NOMO-1 treated with DMSO at 0.1 percent for 48 hours (cell line): ENCODE data around the gene DSG2.

ENCODE experiments used
- DNase-seq: peaks from one replicate; lab custom pipeline; 2025; ENCODE audit not compliant: unreplicated experiment; lab: John Stamatoyannopoulos, UW

DSG2 gene

DNA sequence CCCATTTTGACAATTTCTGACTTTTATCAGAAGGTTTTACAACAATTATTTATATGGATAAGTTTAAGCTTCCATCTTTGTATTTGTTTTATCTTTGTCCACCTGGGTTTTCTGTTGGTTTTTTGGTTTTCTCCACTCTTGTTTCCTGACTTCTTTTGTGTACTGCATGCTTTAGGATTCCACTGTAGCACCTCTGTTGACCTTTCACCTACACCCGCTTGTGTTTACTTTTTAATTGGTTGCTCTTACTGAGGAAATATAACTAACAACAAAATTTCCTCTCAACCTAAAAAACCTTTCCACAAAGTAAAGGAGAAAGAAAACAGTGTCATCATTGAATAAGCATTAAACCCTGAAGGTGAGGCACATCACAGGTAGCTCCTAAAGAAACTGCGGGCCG lies 53.9 kb downstream of the DSG2 start:
- no peak for DNase-seq

DNA sequence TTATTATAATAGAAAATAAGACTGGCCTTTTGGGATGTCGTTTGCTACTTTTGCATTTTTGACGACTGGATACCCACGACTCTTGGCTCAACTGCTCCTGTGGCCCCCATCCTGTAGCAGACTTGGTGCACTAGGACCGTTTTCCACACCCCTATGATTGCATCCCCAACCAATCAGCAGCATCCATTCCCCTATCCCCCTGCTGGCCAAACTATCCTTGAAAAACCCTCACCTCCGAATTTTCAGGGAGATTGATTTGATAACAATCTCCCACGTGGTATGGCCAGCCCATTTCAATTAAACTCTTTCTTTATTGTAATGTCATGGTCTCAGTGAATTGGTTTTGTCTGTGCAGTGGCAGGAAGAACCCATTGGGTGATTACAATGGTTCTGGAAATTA lies 55.8 kb downstream of the DSG2 start:
- DNase-seq = peak; percentile 4

- no peak for DNase-seq
These were observed 56.8 kb downstream of the DSG2 start for GRCh38 chr18:31554776-31555175.

- DNase-seq = peak; percentile 72
These were observed 58.2 kb downstream of the DSG2 start for GRCh38 chr18:31555971-31556747.

DNA sequence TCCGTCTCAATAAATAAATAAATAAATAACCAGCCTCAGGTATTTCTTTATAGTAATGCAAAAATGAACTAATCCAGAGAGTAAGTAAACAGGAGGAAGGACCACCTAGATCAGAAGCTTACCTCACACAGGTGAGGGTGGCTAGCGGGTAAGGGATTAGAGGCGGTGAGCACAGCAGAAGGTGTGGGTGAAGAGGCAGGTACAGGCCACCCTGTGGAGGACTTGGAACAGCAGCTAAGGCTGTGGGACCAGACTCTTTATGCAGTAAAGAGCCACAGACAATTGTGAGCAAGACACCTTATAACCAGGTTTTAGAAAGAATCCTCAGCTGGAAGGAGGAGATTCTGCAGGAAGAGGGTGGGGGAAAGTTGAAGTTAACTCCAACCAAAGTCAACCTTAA lies 59.5 kb downstream of the DSG2 start:
- DNase-seq = no peak

DNA sequence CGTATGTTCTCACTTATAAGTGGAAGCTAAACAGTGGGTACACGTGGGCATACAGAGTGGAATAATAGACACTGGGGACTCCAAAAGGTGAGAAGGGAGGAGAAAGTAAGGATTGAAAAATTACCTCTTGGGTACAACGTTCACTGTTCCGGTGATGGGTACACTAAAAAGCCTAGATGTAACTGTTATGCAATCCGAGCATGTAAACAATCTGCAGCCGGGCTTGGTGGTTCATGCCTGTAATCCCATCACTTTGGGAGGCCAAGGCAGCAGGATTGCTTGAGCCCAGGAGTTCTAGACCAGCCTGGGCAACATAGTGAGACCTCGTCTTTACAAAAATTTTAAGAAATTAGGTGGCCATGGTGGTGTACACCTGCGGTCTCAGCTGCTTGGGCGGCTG lies 60.6 kb downstream of the DSG2 start:
- no peak for DNase-seq

GRCh38 chr18:31562726-31563125 lies 64.7 kb downstream of the DSG2 start:
- no peak for DNase-seq

DNA sequence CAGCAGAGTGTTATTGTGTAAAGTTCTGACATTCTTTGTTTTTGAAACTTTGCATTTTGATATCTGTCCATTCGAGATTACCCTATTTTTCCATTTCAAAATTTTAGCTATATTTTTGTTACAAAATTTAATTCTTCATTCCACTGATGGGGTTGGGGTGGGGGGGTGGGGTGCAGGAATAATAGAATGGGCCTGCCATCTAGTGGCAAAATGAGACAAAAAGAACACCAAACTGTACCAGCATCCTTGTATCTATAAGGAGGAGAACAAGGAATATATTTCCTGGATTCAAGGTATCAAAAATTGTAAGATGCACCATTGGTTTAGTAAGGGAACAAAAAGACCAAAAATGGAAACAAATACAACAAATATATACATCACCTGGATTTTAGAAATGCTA lies 65.8 kb downstream of the DSG2 start:
- no peak for DNase-seq

DNA sequence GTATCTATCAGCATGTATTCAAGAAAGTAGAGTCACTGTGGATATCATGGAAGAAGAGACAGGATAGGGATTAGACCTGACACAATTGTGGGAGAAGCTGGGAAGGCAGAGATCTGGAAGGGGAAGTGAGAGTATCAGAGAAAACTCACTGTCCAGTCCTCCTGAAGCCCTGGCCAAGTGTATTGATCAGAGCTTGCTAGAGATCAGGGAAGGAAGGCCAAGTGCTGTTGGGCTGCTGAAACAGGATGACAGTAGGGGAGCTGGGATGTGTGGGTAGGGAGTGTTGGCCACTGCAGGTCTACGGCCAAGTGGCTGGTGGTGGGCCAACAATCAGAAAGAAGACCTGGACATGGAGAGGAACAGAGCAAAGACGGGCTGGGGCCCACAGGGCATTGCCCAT lies 67.4 kb downstream of the DSG2 start:
- no peak for DNase-seq

GRCh38 chr18:31565782-31566512 lies 68.0 kb downstream of the DSG2 start:
- DNase-seq = no peak

DNA sequence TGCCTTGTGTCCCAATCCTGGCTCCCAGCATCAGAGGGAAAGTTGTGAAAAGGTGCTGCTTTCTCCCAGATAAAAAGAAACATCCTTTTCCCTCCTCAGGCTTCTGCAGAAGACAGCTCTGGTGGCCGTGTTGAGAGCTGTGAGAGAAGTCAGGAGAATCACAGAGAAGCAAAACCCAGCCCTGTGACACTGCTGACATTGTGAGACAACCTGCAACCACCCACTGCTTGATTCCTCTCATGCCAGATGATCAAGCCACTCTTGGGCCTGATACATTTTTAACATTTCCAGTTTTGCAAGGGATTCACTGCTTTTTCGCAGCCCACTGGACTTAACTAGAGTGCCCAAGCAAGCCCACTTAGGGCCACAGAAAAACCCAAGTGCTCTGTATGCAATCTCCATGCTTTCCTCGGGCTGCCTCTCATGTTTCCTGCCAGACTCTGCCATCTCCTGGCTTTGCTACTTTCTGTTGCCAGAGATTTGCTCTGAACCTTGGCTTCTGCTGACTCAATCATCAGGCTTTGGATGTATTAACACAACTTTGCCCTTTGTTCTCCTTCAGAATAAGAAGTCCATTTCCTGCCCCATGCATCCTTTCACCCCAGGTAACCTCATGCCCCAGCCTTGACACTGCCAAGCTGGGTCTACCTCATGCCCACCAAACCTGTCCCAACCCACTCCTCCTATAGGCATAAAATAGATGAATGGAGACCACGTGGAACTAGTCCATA lies 68.8 kb downstream of the DSG2 start:
- DNase-seq = no peak

DNA sequence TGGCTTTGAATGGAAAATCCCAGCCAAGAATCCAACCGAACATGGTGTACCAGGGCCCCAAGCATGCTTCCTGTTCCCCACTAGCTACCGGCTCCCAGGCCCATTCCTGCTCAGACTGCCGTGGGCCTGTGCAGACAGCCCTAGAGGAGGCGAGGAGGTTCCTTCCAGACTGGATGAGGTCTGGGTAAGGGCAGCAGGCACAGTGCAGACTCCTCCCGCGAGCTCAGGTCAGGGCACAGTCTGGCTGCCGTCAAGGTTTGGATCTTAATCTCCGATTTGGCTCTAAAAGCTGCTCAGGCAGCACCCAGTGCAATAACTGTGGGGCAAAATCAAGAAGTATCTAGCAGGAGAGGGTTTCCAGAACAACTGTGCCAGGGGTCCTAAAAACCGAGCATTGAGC lies 74.4 kb downstream of the DSG2 start:
- DNase-seq = no peak

DNA sequence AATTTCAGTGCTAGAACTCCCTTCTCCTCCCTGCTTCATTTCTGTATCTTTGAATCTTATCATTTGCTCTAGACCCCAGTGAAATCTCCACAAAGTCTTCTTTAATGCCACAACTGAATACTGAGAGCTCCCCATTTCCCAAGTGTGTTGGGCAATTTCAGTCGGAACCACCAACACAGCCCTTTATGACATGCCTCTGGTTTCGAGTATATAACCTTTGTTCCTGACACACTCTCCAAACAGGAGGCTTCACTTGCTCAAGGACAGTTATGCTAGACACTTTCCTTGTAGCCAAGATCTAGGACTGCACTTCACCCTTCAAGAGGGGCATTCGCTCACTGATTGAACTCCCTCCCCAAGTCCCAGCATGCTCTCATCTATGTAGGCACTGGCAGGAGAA lies 75.1 kb downstream of the DSG2 start:
- DNase-seq = no peak

GRCh38 chr18:31574359-31574758 lies 76.4 kb downstream of the DSG2 start:
- peak; percentile 73 for DNase-seq

GRCh38 chr18:31575515-31576257 lies 77.7 kb downstream of the DSG2 start:
- DNase-seq = no peak

DNA sequence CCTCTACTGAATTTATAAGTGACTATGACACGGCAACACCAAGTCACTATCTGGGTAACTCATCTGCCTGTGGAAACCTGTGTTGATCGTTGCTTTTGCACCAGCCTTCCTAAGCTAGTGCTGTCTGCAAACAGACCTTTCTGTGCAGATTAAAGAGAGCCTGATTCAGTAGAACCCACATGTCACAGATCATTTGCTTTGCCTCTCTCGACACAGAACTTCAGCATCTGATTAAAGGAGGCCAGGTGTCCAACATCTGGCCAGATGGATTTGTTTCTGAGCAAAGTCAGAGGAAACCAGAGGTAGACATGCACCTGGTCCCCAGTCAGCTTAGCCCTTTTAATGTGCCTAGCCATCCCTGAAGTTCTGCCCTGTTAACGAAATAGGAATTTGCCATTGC lies 78.7 kb downstream of the DSG2 start:
- DNase-seq = no peak

- DNase-seq = no peak
These were observed 79.2 kb downstream of the DSG2 start for GRCh38 chr18:31577195-31577594.

- DNase-seq = no peak
These were observed 80.1 kb downstream of the DSG2 start for GRCh38 chr18:31578126-31578525.

- no peak for DNase-seq
These were observed 81.4 kb downstream of the DSG2 start for GRCh38 chr18:31579375-31579774.

GRCh38 chr18:31581498-31582197 lies 83.7 kb downstream of the DSG2 start:
- no peak for DNase-seq
